Measurements from ENCODE around the gene NTN5. TPM values are rescaled to one million over a fixed set of nuclear protein-coding genes. Genes with fewer than 3 reads are reported as not detected.
"Not testable (repeated sequence)": the region's sequence is repeated elsewhere in the genome, so short reads cannot be mapped to it uniquely, and the experiment has no call there.

NTN5 gene
- total RNA-seq, 3 donors from 2014 or later (not counting 1 experiment from before 2014, with no cell fraction given): 1.3 to 3.4 (median 2.1) TPM

- H3K4me3 ChIP-seq (ENCODE audit: low read length): no peak overlapping the region
- no peaks in the 10 kb centered on the region for H3K4me1 Mint-ChIP-seq
- no peaks in the 10 kb centered on the region for H3K36me3 ChIP-seq (ENCODE audit: control insufficient read depth, insufficient read depth, low read length)
These were observed 16.6 kb upstream of the NTN5 start for GRCh38 chr19:48689449-48689848.

GRCh38 chr19:48687776-48688175 lies 15.0 kb upstream of the NTN5 start:
- no peak for TF ChIP-seq CTCF (IDR thresholded peaks at IDR 0.05)
- DNase-seq: no peak
- intact Hi-C loops (cut with micrococcal nuclease): no loop called here
- Mint-ChIP-seq H3K36me3 (no peaks in the 10 kb centered on the region), H3K27ac (no peak overlapping the region), H3K9me3 (no peaks in the 10 kb centered on the region), H3K4me3 (no peak overlapping the region), H3K27me3 (ENCODE audit: low read depth in 2 of 2) (no peaks in the 10 kb centered on the region), H3K4me1 (no peaks in the 10 kb centered on the region)
- 91% methylated on average over 3 of the region's 3 CpGs for WGBS (ENCODE audit: insufficient coverage)
- no peaks in the 10 kb centered on the region for H3K9me3 ChIP-seq (ENCODE audit: control insufficient read depth, insufficient read depth, low read length)
- H3K27ac ChIP-seq (ENCODE audit: low read length): no peak overlapping the region
- H3K4me3 ChIP-seq (ENCODE audit: low read length): no peak overlapping the region
- H3K27me3 ChIP-seq (ENCODE audit: control insufficient read depth, insufficient read depth, low read length): no peaks in the 10 kb centered on the region
- ATAC-seq: no peak
- H3K36me3 ChIP-seq (ENCODE audit: control insufficient read depth, insufficient read depth, low read length): no peaks in the 10 kb centered on the region
- no peaks in the 10 kb centered on the region for H3K4me1 ChIP-seq (ENCODE audit: control insufficient read depth, insufficient read depth, low read length)

More at GRCh38 chr19:48689449-48689848, 16.6 kb upstream of the NTN5 start:
- Histone ChIP-seq H3K4me1 (ENCODE audit: control insufficient read depth, insufficient read depth, low read length) (no peaks in the 10 kb centered on the region), H3K27ac (ENCODE audit: low read length) (no peak overlapping the region), H3K9me3 (ENCODE audit: control insufficient read depth, insufficient read depth, low read length) (no peaks in the 10 kb centered on the region), H3K27me3 (ENCODE audit: control insufficient read depth, insufficient read depth, low read length) (no peaks in the 10 kb centered on the region)
- H3K27me3 Mint-ChIP-seq (ENCODE audit: low read depth in 2 of 2): no peaks in the 10 kb centered on the region
- no peak for TF ChIP-seq CTCF (IDR thresholded peaks at IDR 0.05)
- ATAC-seq (no peak), DNase-seq (no peak)
- H3K27ac Mint-ChIP-seq: no peak overlapping the region
- no peak overlapping the region for H3K4me3 Mint-ChIP-seq
- no peaks in the 10 kb centered on the region for H3K36me3 Mint-ChIP-seq
- H3K9me3 Mint-ChIP-seq: no peaks in the 10 kb centered on the region
- intact Hi-C loops (cut with micrococcal nuclease): no loop called here
- 88% methylated on average over 6 of the region's 7 CpGs for WGBS (ENCODE audit: insufficient coverage)

GRCh38 chr19:48686637-48687036 lies 13.8 kb upstream of the NTN5 start:
- H3K27ac Mint-ChIP-seq; H3K4me3 ChIP-seq (ENCODE audit: low read length); H3K27ac ChIP-seq (ENCODE audit: low read length); H3K9me3 Mint-ChIP-seq; H3K36me3 Mint-ChIP-seq; H3K27me3 ChIP-seq (ENCODE audit: control insufficient read depth, insufficient read depth, low read length); H3K27me3 Mint-ChIP-seq (ENCODE audit: low read depth in 2 of 2); H3K4me1 ChIP-seq (ENCODE audit: control insufficient read depth, insufficient read depth, low read length); H3K36me3 ChIP-seq (ENCODE audit: control insufficient read depth, insufficient read depth, low read length); H3K9me3 ChIP-seq (ENCODE audit: control insufficient read depth, insufficient read depth, low read length); DNase-seq; ATAC-seq; intact Hi-C loops (cut with micrococcal nuclease); H3K4me3 Mint-ChIP-seq; H3K4me1 Mint-ChIP-seq: not testable (repeated sequence)
- WGBS (ENCODE audit: insufficient coverage): 90% methylated on average over 7 of the region's 7 CpGs

GRCh38 chr19:48686088-48686487 lies 13.3 kb upstream of the NTN5 start:
- 96% methylated on average over 3 of the region's 3 CpGs for WGBS (ENCODE audit: insufficient coverage)
- H3K4me3 ChIP-seq (ENCODE audit: low read length): no peak overlapping the region
- Mint-ChIP-seq H3K36me3 (no peaks in the 10 kb centered on the region), H3K27ac (no peak overlapping the region), H3K9me3 (no peaks in the 10 kb centered on the region), H3K4me3 (no peak overlapping the region), H3K4me1 (no peaks in the 10 kb centered on the region), H3K27me3 (ENCODE audit: low read depth in 2 of 2) (no peaks in the 10 kb centered on the region)
- no peaks in the 10 kb centered on the region for H3K36me3 ChIP-seq (ENCODE audit: control insufficient read depth, insufficient read depth, low read length)
- H3K9me3 ChIP-seq (ENCODE audit: control insufficient read depth, insufficient read depth, low read length): no peaks in the 10 kb centered on the region
- H3K27me3 ChIP-seq (ENCODE audit: control insufficient read depth, insufficient read depth, low read length): no peaks in the 10 kb centered on the region
- peaks cover 2% of the 10 kb centered on the region for H3K4me1 ChIP-seq (ENCODE audit: control insufficient read depth, insufficient read depth, low read length)
- ATAC-seq: no peak
- intact Hi-C loops (cut with micrococcal nuclease): no loop called here
- TF ChIP-seq CTCF (IDR thresholded peaks at IDR 0.05): no peak
- DNase-seq: no peak
- no peak overlapping the region for H3K27ac ChIP-seq (ENCODE audit: low read length)
